GM18526 (cell line): Measurements from ENCODE around the gene TXLNG.

Source experiments
- POLR2A ChIP-seq: IDR thresholded peaks from 3 replicates; pipeline ENCODE4 v1.6.1; 2011; ENCODE audit not compliant: insufficient read length; ENCODE audit errors: extremely low read depth

TXLNG gene

GRCh38 chrX:16778545-16778944 lies 7.7 kb upstream of the TXLNG start:
- TF ChIP-seq POLR2A: no peak

- TF ChIP-seq POLR2A: no peak
Measured at GRCh38 chrX:16778993-16779392, 7.3 kb upstream of the TXLNG start.

- TF ChIP-seq POLR2A: no peak
Measured at GRCh38 chrX:16783452-16783851, 2.8 kb upstream of the TXLNG start.

- no peak for TF ChIP-seq POLR2A
Measured at GRCh38 chrX:16785247-16786138, 773 bp upstream of the TXLNG start.

GRCh38 chrX:16786791-16787735 lies 797 bp downstream of the TXLNG start:
- no peak for TF ChIP-seq POLR2A

- no peak for TF ChIP-seq POLR2A
Measured at GRCh38 chrX:16788477-16788876, 2.2 kb downstream of the TXLNG start.

GRCh38 chrX:16796298-16796697 lies 10.0 kb downstream of the TXLNG start:
- TF ChIP-seq POLR2A: no peak

- no peak for TF ChIP-seq POLR2A
Measured at GRCh38 chrX:16797358-16797757, 11.1 kb downstream of the TXLNG start.

GRCh38 chrX:16797841-16798240 lies 11.6 kb downstream of the TXLNG start:
- TF ChIP-seq POLR2A: no peak

- TF ChIP-seq POLR2A: no peak
Measured at GRCh38 chrX:16804923-16805464, 18.7 kb downstream of the TXLNG start.

GRCh38 chrX:16807548-16807947 lies 21.3 kb downstream of the TXLNG start:
- TF ChIP-seq POLR2A: no peak

- TF ChIP-seq POLR2A: no peak
Measured at GRCh38 chrX:16807976-16808542, 21.8 kb downstream of the TXLNG start.

- no peak for TF ChIP-seq POLR2A
Measured at GRCh38 chrX:16814597-16814996, 28.3 kb downstream of the TXLNG start.

GRCh38 chrX:16819634-16820033 lies 33.4 kb downstream of the TXLNG start:
- no peak for TF ChIP-seq POLR2A

- no peak for TF ChIP-seq POLR2A
Measured at GRCh38 chrX:16822723-16823122, 36.5 kb downstream of the TXLNG start.

GRCh38 chrX:16825264-16826035 lies 39.2 kb downstream of the TXLNG start:
- no peak for TF ChIP-seq POLR2A
